ENCODE data around the gene RAPGEF1.

DNA sequence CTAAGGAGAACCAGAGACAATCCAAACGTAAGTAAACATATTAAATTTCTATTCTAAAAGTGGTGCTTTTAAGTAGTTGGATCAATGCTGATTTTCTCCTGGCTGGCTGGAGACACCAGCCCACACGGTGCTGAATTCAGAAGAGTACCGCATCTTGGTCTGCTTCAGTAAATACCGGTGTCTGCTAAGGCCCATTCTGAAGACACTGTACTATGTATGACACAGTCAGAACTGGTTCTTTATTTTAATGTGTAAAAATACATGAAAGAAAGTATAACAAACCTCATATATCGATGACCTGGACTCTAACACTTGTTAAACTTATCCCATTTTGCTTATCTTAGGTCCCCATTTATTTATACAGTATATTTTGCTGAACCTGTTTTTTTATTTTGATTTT, 32.8 kb downstream of the RAPGEF1 start:
- TF ChIP-seq, protein P1, sequence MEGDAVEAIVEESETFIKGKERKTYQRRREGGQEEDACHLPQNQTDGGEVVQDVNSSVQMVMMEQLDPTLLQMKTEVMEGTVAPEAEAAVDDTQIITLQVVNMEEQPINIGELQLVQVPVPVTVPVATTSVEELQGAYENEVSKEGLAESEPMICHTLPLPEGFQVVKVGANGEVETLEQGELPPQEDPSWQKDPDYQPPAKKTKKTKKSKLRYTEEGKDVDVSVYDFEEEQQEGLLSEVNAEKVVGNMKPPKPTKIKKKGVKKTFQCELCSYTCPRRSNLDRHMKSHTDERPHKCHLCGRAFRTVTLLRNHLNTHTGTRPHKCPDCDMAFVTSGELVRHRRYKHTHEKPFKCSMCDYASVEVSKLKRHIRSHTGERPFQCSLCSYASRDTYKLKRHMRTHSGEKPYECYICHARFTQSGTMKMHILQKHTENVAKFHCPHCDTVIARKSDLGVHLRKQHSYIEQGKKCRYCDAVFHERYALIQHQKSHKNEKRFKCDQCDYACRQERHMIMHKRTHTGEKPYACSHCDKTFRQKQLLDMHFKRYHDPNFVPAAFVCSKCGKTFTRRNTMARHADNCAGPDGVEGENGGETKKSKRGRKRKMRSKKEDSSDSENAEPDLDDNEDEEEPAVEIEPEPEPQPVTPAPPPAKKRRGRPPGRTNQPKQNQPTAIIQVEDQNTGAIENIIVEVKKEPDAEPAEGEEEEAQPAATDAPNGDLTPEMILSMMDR (IDR thresholded peaks at IDR 0.05) = no peak
- no peak for TF ChIP-seq POLR2A (IDR thresholded peaks at IDR 0.05)

Measured in uterus (tissue), 2 donors.